Glomerular endothelial cell (primary cell): Measurements from ENCODE around the gene COL8A1. TPM values are rescaled to one million over a fixed set of nuclear protein-coding genes. Genes with fewer than 3 reads are reported as not detected.

Experiments used
- DNase-seq: peaks from one replicate; pipeline ENCODE4 v3.0.0-alpha.2; 2011; ENCODE audit warnings: low read depth, low spot score; ENCODE audit errors: extremely low read depth
- total RNA-seq: library from RNA; depleted of rRNA; stranded (reverse); fragments of >200 nt; gene quantifications from 2 replicates; pipeline ENCODE4 v1.2.3, GENCODE V29; 2015

The COL8A1 gene
- total RNA-seq, 1 donor from 2014 or later: 187 TPM

GRCh38 chr3:99753268-99753975, 115.0 kb downstream of the COL8A1 start:
- DNase-seq: peak; percentile 45

- DNase-seq: no peak
Measured at GRCh38 chr3:99755831-99756230, 117.4 kb downstream of the COL8A1 start.

GRCh38 chr3:99757966-99758365, 119.6 kb downstream of the COL8A1 start:
- no peak for DNase-seq

- DNase-seq: no peak
Measured at GRCh38 chr3:99758502-99759177, 120.2 kb downstream of the COL8A1 start.

GRCh38 chr3:99760031-99760430, 121.6 kb downstream of the COL8A1 start:
- DNase-seq: no peak

- DNase-seq: no peak
Measured at GRCh38 chr3:99760629-99761028, 122.2 kb downstream of the COL8A1 start.

GRCh38 chr3:99761415-99762165, 123.2 kb downstream of the COL8A1 start:
- DNase-seq: no peak

- no peak for DNase-seq
Measured at GRCh38 chr3:99762901-99763300, 124.5 kb downstream of the COL8A1 start.

GRCh38 chr3:99764377-99764776, 126.0 kb downstream of the COL8A1 start:
- no peak for DNase-seq

- no peak for DNase-seq
Measured at GRCh38 chr3:99765042-99765942, 126.9 kb downstream of the COL8A1 start.

GRCh38 chr3:99767291-99767690, 128.9 kb downstream of the COL8A1 start:
- DNase-seq: no peak

GRCh38 chr3:99768126-99768525, 129.7 kb downstream of the COL8A1 start:
- no peak for DNase-seq

GRCh38 chr3:99768808-99769501, 130.6 kb downstream of the COL8A1 start:
- DNase-seq: no peak

GRCh38 chr3:99772171-99772570, 133.8 kb downstream of the COL8A1 start:
- DNase-seq: no peak

- no peak for DNase-seq
Measured at GRCh38 chr3:99772671-99773070, 134.3 kb downstream of the COL8A1 start.

- no peak for DNase-seq
Measured at GRCh38 chr3:99774467-99774866, 136.1 kb downstream of the COL8A1 start.

GRCh38 chr3:99776516-99777209, 138.3 kb downstream of the COL8A1 start:
- no peak for DNase-seq

GRCh38 chr3:99777210-99777549, 138.8 kb downstream of the COL8A1 start:
- no peak for DNase-seq

- DNase-seq: no peak
Measured at GRCh38 chr3:99777708-99778107, 139.3 kb downstream of the COL8A1 start.

- no peak for DNase-seq
Measured at GRCh38 chr3:99780749-99781148, 142.4 kb downstream of the COL8A1 start.
